Prostate gland (tissue), 2 donors: ENCODE data around the gene NECTIN4. TPM values are rescaled to one million over a fixed set of nuclear protein-coding genes. Genes with fewer than 3 reads are reported as not detected.
"Not testable (repeated sequence)": the region's sequence is repeated elsewhere in the genome, so short reads cannot be mapped to it uniquely, and the experiment has no call there.

Source experiments
- DNase-seq: peaks from one replicate; pipeline ENCODE4 v3.0.0-alpha.2; 2019; ENCODE audit warnings: low spot score
- H3K27ac ChIP-seq, 2 donors: fragments of 200-600 bp; sonication (generic); 2 replicates each; pipeline ENCODE4 v1.5.1; 2017 to 2019
- H3K27me3 ChIP-seq: fragments of 200-600 bp; sonication (generic); replicated peaks from 2 replicates; pipeline ENCODE4 v1.5.1; 2019; ENCODE audit not compliant: insufficient read depth
- H3K36me3 ChIP-seq, 2 donors: fragments of 200-600 bp; sonication (generic); 1 replicate in 1 of 2; 2 replicates in 1 of 2; pipeline versions ENCODE4 v1.5.1 to v1.8.1; 2017 to 2019
- H3K4me1 ChIP-seq: fragments of 200-600 bp; sonication (generic); replicated peaks from 2 replicates; pipeline ENCODE4 v1.5.1; 2019
- H3K4me3 ChIP-seq, 2 donors: fragments of 200-600 bp; sonication (generic); 2 replicates each; pipeline ENCODE4 v1.5.1; 2017 to 2019
- H3K9me3 ChIP-seq: fragments of 200-600 bp; sonication (generic); 2 replicates; pipeline ENCODE4 v1.5.1; 2017
- CTCF ChIP-seq, 4 experiments: fragments of 200-600 bp in 2 of 4; fragments of 450-650 bp in 2 of 4; sonication (generic) in 2 of 4; IDR thresholded peaks; 1 replicate in 3 of 4; 2 replicates in 1 of 4; pipeline ENCODE4 v1.5.1; 2016 to 2019; ENCODE audit warnings: antibody characterized with exemption in 4 of 4, mild to moderate bottlenecking in 2 of 4, moderate library complexity in 2 of 4
- POLR2A ChIP-seq: fragments of 450-650 bp; IDR thresholded peaks from one replicate; pipeline ENCODE4 v1.6.1; 2016; ENCODE audit warnings: antibody characterized with exemption, mild to moderate bottlenecking
- POLR2AphosphoS5 ChIP-seq: sonication (generic); formaldehyde crosslinking; IDR thresholded peaks from one replicate; pipeline ENCODE4 v1.6.1; 2017; ENCODE audit warnings: antibody characterized with exemption
- WGBS: methylation state at CpG from one replicate; pipeline ENCODE4 v1.1.5; 2018; 5-methylcytosine and 5-hydroxymethylcytosine counted together
- intact Hi-C: fragments of 100-400 bp; cut with DNase I; formaldehyde crosslinking; loops from one replicate; pipeline ENCODE4 v1.14.2; 2022
- total RNA-seq, 2 donors: library from RNA; depleted of rRNA; stranded (reverse); fragments of >200 nt; gene quantifications; one replicate each; pipeline ENCODE4 v1.1.0, GENCODE V29; 2016

NECTIN4 gene
- total RNA-seq, 2 donors from 2014 or later = 9.6 to 18.6 TPM

- no peaks in the 10 kb centered on the region for H3K36me3 ChIP-seq
- intact Hi-C loops = no loop called here
- 89% methylated on average over 4 of the region's 4 CpGs for WGBS
- no peaks in the 10 kb centered on the region for H3K4me1 ChIP-seq
- H3K27me3 ChIP-seq = no peaks in the 10 kb centered on the region
- DNase-seq = no peak
- no peak overlapping the region for H3K4me3 ChIP-seq
- TF ChIP-seq CTCF (IDR thresholded peaks at IDR 0.05) (no peak), POLR2AphosphoS5 (no peak), POLR2A (no peak)
- H3K27ac ChIP-seq = no peak overlapping the region
- H3K9me3 ChIP-seq = no peaks in the 10 kb centered on the region
Observed at GRCh38 chr1:161070761-161071160, 18.6 kb downstream of the NECTIN4 start.

- intact Hi-C loops = no loop called here
- no peak within 1 kb of the TSS for H3K27ac ChIP-seq
- no peaks in the 10 kb centered on the region for H3K36me3 ChIP-seq
- TF ChIP-seq CTCF (IDR thresholded peaks at IDR 0.05) (no peak), POLR2AphosphoS5 (no peak), POLR2A (no peak)
- no peaks in the 10 kb centered on the region for H3K4me1 ChIP-seq
- 78% methylated on average over 9 of the region's 9 CpGs for WGBS
- no peak for DNase-seq
- no peaks in the 10 kb centered on the region for H3K27me3 ChIP-seq
- no peaks in the 10 kb centered on the region for H3K9me3 ChIP-seq
- H3K4me3 ChIP-seq = peak within 1 kb of the TSS; percentile 2 to 5
Observed at GRCh38 chr1:161069731-161070270, 19.6 kb downstream of the NECTIN4 start, which contains the start of gene ARHGAP30. Gene ARHGAP30, minus strand, starts transcription at chr1:161069891. Its CDS starts 267 bp downstream, at chr1:161069624.

GRCh38 chr1:161069241-161069640, 20.1 kb downstream of the NECTIN4 start:
- H3K27ac ChIP-seq = no peak overlapping the region
- no peaks in the 10 kb centered on the region for H3K27me3 ChIP-seq
- intact Hi-C loops = no loop called here
- H3K36me3 ChIP-seq = no peaks in the 10 kb centered on the region
- H3K4me3 ChIP-seq = peak overlapping the region; percentile 2 to 5
- H3K9me3 ChIP-seq = no peaks in the 10 kb centered on the region
- H3K4me1 ChIP-seq = no peaks in the 10 kb centered on the region
- WGBS = 79% methylated on average over 9 of the region's 9 CpGs
- TF ChIP-seq CTCF (IDR thresholded peaks at IDR 0.05) (no peak), POLR2AphosphoS5 (no peak), POLR2A (no peak)
- no peak for DNase-seq

- intact Hi-C loops = no loop called here
- Histone ChIP-seq H3K27ac (no peak overlapping the region), H3K4me3 (no peak overlapping the region), H3K36me3 (no peaks in the 10 kb centered on the region), H3K4me1 (no peaks in the 10 kb centered on the region), H3K9me3 (no peaks in the 10 kb centered on the region), H3K27me3 (no peaks in the 10 kb centered on the region)
- WGBS = 78% methylated on average over 10 of the region's 10 CpGs
- TF ChIP-seq POLR2AphosphoS5 (no peak), POLR2A (peak; percentile 20)
- no peak for DNase-seq
Observed at GRCh38 chr1:161068306-161069234, 20.8 kb downstream of the NECTIN4 start.

GRCh38 chr1:161066694-161067093, 22.7 kb downstream of the NECTIN4 start:
- H3K27ac ChIP-seq = no peak overlapping the region
- H3K27me3 ChIP-seq = no peaks in the 10 kb centered on the region
- H3K36me3 ChIP-seq = no peaks in the 10 kb centered on the region
- intact Hi-C loops = no loop called here
- H3K9me3 ChIP-seq = no peaks in the 10 kb centered on the region
- 70% methylated on average over 3 of the region's 3 CpGs for WGBS
- no peak for DNase-seq
- H3K4me3 ChIP-seq = no peak overlapping the region
- TF ChIP-seq CTCF (IDR thresholded peaks at IDR 0.05) = no peak
- no peak for TF ChIP-seq POLR2A
- no peak for TF ChIP-seq POLR2AphosphoS5
- H3K4me1 ChIP-seq = no peaks in the 10 kb centered on the region

- WGBS = 91% methylated on average over 7 of the region's 7 CpGs
- intact Hi-C loops = not testable (repeated sequence)
Observed at GRCh38 chr1:161065681-161066080, 23.7 kb downstream of the NECTIN4 start.

GRCh38 chr1:161063936-161064335, 25.4 kb downstream of the NECTIN4 start:
- H3K27ac ChIP-seq, H3K9me3 ChIP-seq, H3K27me3 ChIP-seq, H3K36me3 ChIP-seq, H3K4me3 ChIP-seq, DNase-seq, H3K4me1 ChIP-seq, intact Hi-C loops: not testable (repeated sequence)
- 61% methylated on average over 6 of the region's 6 CpGs for WGBS

More at GRCh38 chr1:161065681-161066080, 23.7 kb downstream of the NECTIN4 start:
- not testable (repeated sequence) for H3K36me3 ChIP-seq, H3K27me3 ChIP-seq, H3K4me3 ChIP-seq, H3K9me3 ChIP-seq, H3K4me1 ChIP-seq, DNase-seq, H3K27ac ChIP-seq
